ENCODE results near the gene JARID2.

GRCh38 chr6:15245361-15246216 lies at the start of gene JARID2:
- TF ChIP-seq CTCF (IDR thresholded peaks at IDR 0.05) (peak in 1 of 3 experiments; percentile 39), POLR2A (IDR thresholded peaks at IDR 0.05) (peak; percentile 59)

All from testis (tissue), 2 donors.